Immature natural killer cell (primary cell): Measurements from ENCODE around the gene MBD1. TPM values are rescaled to one million over a fixed set of nuclear protein-coding genes. Genes with fewer than 3 reads are reported as not detected.
"Not testable (repeated sequence)": the region's sequence is repeated elsewhere in the genome, so short reads cannot be mapped to it uniquely, and the experiment has no call there.

Experiments used
- DNase-seq, 3 donors: peaks; one replicate each; pipeline ENCODE4 v3.0.0; 2022; ENCODE audit warnings: mixed read lengths in 1 of 3
- H3K27ac Mint-ChIP-seq, 6 donors: one replicate each; pipeline ENCODE4 v1.8.0; 2020; ENCODE audit warnings: mixed read lengths in 6 of 6, mild to moderate bottlenecking in 5 of 6, inconsistent platforms in 4 of 6, moderate library complexity in 3 of 6
- H3K27me3 Mint-ChIP-seq, 3 donors: one replicate each; pipeline ENCODE4 v1.8.0; 2020 to 2021; ENCODE audit warnings: low read depth in 3 of 3, mild to moderate bottlenecking in 3 of 3, mixed read lengths in 3 of 3, moderate library complexity in 3 of 3, inconsistent platforms in 1 of 3
- H3K36me3 Mint-ChIP-seq, 3 donors: one replicate each; pipeline ENCODE4 v1.8.0; 2020; ENCODE audit warnings: mixed read lengths in 3 of 3, inconsistent platforms in 2 of 3, mild to moderate bottlenecking in 2 of 3
- H3K4me1 Mint-ChIP-seq, 2 donors: one replicate each; pipeline ENCODE4 v1.8.0; 2020; ENCODE audit warnings: inconsistent platforms in 2 of 2, mild to moderate bottlenecking in 2 of 2, mixed read lengths in 2 of 2, moderate library complexity in 1 of 2
- H3K4me3 Mint-ChIP-seq, 5 donors: one replicate each; pipeline ENCODE4 v1.8.0; 2020; ENCODE audit warnings: mild to moderate bottlenecking in 5 of 5, mixed read lengths in 5 of 5, inconsistent platforms in 3 of 5, moderate library complexity in 3 of 5
- H3K9me3 Mint-ChIP-seq, 6 donors: one replicate each; pipeline ENCODE4 v1.8.0; 2020; ENCODE audit warnings: mild to moderate bottlenecking in 6 of 6, mixed read lengths in 6 of 6, inconsistent platforms in 4 of 6, moderate library complexity in 3 of 6
- polyA plus RNA-seq, 3 donors: library from polyadenylated mRNA; unstranded; fragments of 300-500 nt; fragmentation: Illumina TruSeq; gene quantifications; one replicate each; pipeline ENCODE4 v1.2.3, GENCODE V29; 2021

The MBD1 gene, protein sequence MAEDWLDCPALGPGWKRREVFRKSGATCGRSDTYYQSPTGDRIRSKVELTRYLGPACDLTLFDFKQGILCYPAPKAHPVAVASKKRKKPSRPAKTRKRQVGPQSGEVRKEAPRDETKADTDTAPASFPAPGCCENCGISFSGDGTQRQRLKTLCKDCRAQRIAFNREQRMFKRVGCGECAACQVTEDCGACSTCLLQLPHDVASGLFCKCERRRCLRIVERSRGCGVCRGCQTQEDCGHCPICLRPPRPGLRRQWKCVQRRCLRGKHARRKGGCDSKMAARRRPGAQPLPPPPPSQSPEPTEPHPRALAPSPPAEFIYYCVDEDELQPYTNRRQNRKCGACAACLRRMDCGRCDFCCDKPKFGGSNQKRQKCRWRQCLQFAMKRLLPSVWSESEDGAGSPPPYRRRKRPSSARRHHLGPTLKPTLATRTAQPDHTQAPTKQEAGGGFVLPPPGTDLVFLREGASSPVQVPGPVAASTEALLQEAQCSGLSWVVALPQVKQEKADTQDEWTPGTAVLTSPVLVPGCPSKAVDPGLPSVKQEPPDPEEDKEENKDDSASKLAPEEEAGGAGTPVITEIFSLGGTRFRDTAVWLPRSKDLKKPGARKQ
- polyA plus RNA-seq: 10 to 100 TPM; 18.7 to 41.4 (median 21.6) TPM

DNA sequence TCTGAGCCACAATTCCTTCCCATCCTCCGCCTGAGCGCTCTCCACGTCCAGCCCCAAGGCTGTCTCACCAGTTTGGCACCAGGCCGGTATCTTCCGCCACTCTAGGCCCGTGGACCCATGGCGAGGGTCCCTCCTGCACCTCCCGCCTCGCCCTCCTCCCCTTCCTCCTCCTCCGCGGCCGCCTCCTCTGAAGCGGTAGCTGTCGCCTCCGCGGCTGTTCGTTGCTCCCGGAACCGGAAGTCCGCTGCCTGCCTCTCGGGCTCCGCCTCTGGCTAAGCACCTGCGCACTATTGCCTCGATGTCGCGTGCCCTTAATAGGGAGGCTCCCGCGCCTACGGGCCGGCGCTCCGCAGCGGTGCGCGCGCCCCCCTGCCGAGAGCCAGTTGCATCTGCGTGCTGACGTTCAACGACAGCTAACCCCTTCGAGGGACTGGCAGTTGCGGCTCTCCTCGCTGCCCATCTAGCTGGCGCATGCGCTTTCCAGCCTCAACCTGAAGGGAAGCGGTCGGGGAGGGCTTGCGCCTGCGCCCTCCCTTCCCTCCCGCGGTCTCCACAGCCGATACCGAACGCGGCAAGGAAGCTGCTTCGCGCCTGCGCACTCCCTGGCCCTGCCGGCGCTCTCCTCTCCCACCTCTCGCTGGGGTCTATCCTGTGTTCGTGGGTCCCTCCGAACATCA, at the start of gene MBD1:
TSS of gene MBD1 (minus strand) at position 229 of the 677 bp plus-strand sequence. CDS start 1,531 bp downstream, outside the sequence.
- Mint-ChIP-seq H3K4me3 (peak within 1 kb of the TSS; percentile 95 to 98 (median 97)), H3K27ac (peak within 1 kb of the TSS; percentile 83 to 97 (median 94)), H3K4me1 (peaks cover 38 to 44% of the 10 kb centered on the region in 2 donors), H3K36me3 (peaks cover 11 to 40% (median 13%) of the 10 kb centered on the region in 3 donors), H3K9me3 (no peaks in the 10 kb centered on the region), H3K27me3 (peaks cover 10 to 21% (median 13%) of the 10 kb centered on the region in 3 donors)
- peak; percentile 97 to 99 (median 98) for DNase-seq

DNA sequence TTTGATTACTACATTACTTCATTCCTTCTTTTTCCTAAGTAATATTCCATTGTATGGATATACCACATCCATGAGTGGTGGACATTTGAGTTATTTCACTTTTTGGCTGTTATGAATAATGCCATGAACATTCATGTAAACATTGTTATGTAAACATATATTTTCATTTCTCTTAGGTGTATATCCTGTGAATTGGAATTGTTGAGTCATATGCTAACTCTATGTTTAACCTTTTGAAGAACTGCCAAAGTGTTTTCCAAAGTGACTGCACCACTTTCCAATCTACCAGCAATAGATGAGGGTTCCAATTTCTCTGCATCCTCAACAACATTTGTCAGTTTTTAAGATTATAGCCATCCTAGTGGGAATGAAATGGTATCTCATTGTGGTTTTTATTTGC, 48.9 kb upstream of the MBD1 start:
- H3K27ac Mint-ChIP-seq: no peak overlapping the region
- peaks cover 4 to 11% (median 9%) of the 10 kb centered on the region in 3 donors for H3K27me3 Mint-ChIP-seq
- H3K9me3 Mint-ChIP-seq: no peaks in the 10 kb centered on the region
- H3K36me3 Mint-ChIP-seq: no peaks in the 10 kb centered on the region
- no peaks in the 10 kb centered on the region for H3K4me1 Mint-ChIP-seq
- no peak for DNase-seq
- H3K4me3 Mint-ChIP-seq: no peak overlapping the region

DNA sequence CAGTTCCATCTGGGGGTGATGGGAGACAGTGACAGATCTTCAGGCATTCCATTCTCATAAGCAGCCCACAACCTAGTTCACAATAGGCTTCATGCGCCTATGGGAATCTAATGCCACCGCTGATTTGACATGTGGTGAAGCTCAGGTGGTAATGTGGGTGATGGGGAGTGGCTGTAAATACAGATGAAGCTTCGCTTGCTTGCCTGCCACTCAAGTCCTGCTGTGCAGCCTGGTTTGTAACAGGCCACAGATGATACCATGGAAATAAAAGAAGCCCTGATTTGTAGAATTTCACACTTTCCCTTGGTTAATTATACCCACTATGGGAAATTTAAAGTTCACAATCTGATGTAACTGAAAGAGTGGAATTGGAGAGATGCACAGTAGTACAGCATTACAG, 46.7 kb upstream of the MBD1 start:
- Mint-ChIP-seq H3K9me3 (no peaks in the 10 kb centered on the region), H3K36me3 (no peaks in the 10 kb centered on the region), H3K4me3 (no peak overlapping the region), H3K27ac (no peak overlapping the region), H3K4me1 (no peaks in the 10 kb centered on the region), H3K27me3 (peaks cover 4 to 10% (median 8%) of the 10 kb centered on the region in 3 donors)
- no peak for DNase-seq

DNA sequence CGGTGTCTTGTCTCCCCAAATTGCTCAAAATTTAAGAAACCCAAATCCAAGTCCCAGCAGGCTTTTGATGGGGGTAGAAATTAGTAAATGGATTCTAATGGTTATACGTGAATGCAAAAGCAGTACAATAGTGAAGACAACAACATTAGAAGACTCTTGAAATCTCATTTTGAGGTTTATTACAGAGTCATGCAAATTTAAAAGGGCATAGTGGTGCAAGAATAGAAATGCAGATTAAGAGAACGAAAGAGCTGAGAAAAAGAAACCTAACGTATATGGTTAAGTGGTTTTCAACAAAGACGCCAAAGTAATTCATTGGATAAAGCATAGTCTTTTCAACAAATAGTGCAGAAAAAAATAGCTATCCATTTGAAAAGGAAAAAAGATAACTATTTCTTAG, 39.4 kb upstream of the MBD1 start:
- H3K9me3 Mint-ChIP-seq: no peaks in the 10 kb centered on the region
- peaks cover 0 to 18% (median 7%) of the 10 kb centered on the region in 3 donors for H3K27me3 Mint-ChIP-seq
- no peaks in the 10 kb centered on the region for H3K36me3 Mint-ChIP-seq
- no peak overlapping the region for H3K4me3 Mint-ChIP-seq
- DNase-seq: no peak
- H3K4me1 Mint-ChIP-seq: peaks cover 7 to 8% of the 10 kb centered on the region in 2 donors
- H3K27ac Mint-ChIP-seq: no peak overlapping the region

DNA sequence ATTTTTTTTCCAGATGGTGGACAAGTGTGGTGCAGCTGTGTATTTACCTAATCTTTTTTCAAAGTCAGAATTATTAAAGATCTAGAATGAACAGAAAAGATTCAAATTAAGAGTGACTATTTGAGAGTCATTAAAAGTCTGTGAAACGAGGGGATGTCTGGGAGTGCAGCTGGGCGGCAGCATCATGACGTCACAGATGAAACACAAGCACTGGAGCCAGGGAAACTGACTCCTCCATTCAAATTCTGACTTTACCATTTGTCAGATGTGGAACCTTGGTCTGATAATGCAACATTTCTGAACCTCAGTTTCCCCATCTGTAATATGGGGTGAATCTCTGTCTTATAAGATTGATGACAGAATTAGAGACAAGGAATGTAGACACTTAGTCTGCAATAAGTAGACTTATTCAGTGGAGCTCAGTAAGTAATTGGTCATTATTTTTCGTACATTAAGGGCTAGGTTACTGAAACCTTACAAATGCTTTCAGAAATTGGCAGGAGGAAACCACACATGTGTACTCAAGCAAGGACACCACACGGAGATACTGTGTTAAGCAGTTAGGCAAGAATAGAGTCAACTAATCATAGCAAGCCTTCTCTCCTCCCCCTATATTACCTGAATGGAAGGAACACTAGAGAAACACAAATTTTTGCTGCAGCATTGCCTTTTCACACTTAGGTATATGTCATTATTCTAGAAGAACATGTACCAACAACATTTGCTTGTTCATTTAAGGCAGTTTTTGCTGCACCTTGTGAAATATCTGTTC, 34.0 kb upstream of the MBD1 start:
- H3K36me3 Mint-ChIP-seq: no peaks in the 10 kb centered on the region
- H3K9me3 Mint-ChIP-seq: no peaks in the 10 kb centered on the region
- peaks cover 7 to 13% (median 8%) of the 10 kb centered on the region in 3 donors for H3K27me3 Mint-ChIP-seq
- H3K4me3 Mint-ChIP-seq: no peak overlapping the region
- no peak for DNase-seq
- H3K27ac Mint-ChIP-seq: no peak overlapping the region
- H3K4me1 Mint-ChIP-seq: no peaks in the 10 kb centered on the region

DNA sequence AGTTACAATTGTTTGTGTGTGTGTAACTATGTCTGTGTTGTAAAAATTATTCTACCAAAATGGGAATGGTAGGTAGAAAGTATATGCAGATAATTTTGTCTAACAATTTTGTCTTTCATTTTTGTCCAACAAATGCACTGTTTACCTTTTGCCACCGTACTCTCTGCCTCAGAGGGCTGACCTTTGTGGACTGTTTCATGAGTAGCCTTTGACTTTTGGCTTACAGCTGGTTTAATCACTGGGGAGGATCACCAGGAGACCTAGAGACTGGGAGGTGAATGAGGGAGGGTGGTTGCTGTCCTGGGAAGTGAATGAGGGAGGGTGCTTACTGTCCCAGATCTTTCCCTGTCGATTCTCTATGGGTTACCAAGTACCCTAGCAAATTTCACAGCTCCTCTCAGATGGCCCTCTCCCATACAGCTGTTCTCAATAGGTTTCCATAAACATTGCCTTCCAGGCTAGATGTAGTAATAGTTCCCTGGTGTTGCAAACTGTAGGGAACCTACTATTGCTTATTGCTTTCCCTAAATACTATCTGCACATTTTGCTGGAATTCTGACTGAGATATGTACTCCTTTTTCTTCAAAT, 32.6 kb upstream of the MBD1 start:
- no peak for DNase-seq
- Mint-ChIP-seq H3K36me3 (no peaks in the 10 kb centered on the region), H3K27ac (no peak overlapping the region), H3K4me3 (no peak overlapping the region), H3K9me3 (no peaks in the 10 kb centered on the region), H3K4me1 (no peaks in the 10 kb centered on the region), H3K27me3 (peaks cover 8 to 22% (median 9%) of the 10 kb centered on the region in 3 donors)

DNA sequence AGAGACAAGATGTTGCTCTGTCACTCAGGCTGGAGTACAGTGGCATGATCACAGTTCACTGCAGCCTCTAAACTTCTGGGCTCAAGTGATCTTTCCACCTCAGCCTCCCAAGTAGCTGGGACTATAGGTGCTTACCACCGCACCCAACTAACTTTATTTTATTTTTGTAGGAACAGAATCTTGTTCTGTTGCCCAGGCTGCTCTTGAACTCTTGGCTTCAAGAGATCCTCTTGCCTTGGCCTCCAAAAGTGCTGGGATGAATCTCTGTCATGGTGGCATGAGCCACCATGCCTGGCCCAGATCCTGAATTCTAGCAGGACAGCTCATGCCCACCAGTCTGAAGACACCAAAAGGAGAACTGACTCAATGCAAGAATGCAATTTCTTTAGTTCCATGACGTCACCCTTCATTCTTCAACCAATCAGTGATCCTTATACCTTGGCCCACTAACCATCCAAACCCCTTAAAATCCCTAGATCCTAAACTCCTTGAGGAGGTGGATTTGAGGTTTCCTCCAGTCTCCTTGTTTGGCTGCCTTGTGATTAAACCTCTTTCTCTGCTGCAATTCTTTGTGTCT, 31.8 kb upstream of the MBD1 start:
- peaks cover 8 to 25% (median 9%) of the 10 kb centered on the region in 3 donors for H3K27me3 Mint-ChIP-seq
- H3K27ac Mint-ChIP-seq: no peak overlapping the region
- H3K4me3 Mint-ChIP-seq: no peak overlapping the region
- peaks cover 4 to 5% of the 10 kb centered on the region in 2 donors for H3K4me1 Mint-ChIP-seq
- H3K9me3 Mint-ChIP-seq: no peaks in the 10 kb centered on the region
- no peak for DNase-seq
- H3K36me3 Mint-ChIP-seq: no peaks in the 10 kb centered on the region

DNA sequence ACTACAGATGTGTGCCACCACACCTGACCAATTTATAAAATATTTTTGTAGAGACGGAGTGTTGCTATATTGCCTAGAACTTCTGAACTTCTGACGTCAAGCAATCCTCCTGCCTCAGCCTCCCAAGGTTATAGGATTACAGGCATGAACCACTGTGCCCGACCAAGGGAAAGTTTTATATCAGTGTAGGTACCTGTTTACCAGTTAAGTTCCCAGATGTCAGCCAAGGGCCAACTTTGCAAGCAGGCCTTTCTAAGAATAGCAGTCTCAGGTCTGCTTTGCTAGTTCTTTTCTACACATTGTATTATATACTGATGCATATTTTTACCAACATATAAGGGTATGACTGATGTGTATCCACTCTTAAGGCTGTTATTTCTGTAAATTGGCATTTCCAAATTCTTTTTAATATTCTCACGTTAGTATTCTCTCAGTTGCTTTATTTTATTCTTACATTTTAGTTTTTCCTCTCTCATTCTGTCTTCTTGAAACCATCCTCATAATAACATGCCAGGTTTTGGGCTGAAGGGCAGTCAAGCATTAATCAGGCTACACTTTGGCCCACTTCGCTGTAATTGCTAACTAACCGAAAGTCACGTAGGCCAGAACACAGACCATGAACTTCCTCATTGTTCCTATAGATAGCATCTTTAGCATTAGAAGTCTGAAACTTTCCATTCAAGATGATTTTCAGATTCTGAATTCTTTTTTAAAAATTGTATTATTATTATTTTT, 31.1 kb upstream of the MBD1 start:
- peaks cover 10 to 12% of the 10 kb centered on the region in 2 donors for H3K4me1 Mint-ChIP-seq
- H3K4me3 Mint-ChIP-seq: no peak overlapping the region
- H3K27me3 Mint-ChIP-seq: peaks cover 9 to 30% (median 12%) of the 10 kb centered on the region in 3 donors
- no peaks in the 10 kb centered on the region for H3K36me3 Mint-ChIP-seq
- no peaks in the 10 kb centered on the region for H3K9me3 Mint-ChIP-seq
- no peak for DNase-seq
- no peak overlapping the region for H3K27ac Mint-ChIP-seq

DNA sequence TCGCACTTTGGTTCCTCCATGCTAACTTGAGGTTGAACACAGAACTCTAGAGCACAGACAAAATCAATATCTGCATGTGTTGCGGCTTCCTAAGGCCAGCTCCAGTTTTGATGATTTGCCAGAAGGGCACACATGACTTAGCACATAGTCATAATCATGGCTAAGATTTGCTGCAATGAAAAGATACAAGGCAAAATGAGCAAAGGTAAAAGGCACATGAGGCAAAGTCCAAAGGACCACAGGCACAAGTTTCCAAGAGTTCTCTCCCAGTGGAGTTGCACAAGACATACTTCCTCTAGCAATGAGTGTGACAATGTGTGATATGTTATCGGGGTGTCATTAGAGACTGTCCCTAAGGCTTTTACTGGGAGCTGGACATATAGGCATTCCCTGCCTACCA, 30.3 kb upstream of the MBD1 start:
- Mint-ChIP-seq H3K9me3 (no peaks in the 10 kb centered on the region), H3K4me1 (peaks cover 18 to 20% of the 10 kb centered on the region in 2 donors), H3K27me3 (peaks cover 8 to 27% (median 12%) of the 10 kb centered on the region in 3 donors), H3K36me3 (no peaks in the 10 kb centered on the region), H3K27ac (no peak overlapping the region), H3K4me3 (no peak overlapping the region)
- DNase-seq: no peak

DNA sequence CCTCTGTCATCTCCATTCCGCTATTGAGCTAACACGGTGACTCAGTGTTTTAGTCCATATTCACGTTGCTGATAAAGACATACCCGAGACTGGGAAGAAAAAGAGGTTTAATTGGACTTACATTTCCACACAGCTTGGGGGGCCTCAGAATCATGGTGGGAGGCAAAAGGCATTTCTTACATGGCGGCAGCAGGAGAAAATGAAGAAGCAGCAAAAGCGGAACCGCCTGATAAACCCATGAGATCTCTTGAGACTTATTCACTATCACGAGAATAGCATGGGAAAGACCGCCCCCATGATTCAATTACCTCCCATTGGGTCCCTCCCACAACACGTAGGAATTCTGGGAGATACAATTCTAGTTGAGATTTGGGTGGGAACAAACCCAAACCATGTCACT, 28.8 kb upstream of the MBD1 start:
- peaks cover 0 to 4% (median 3%) of the 10 kb centered on the region in 6 donors for H3K9me3 Mint-ChIP-seq
- no peak overlapping the region for H3K27ac Mint-ChIP-seq
- H3K27me3 Mint-ChIP-seq: peaks cover 8 to 20% (median 12%) of the 10 kb centered on the region in 3 donors
- H3K36me3 Mint-ChIP-seq: no peaks in the 10 kb centered on the region
- DNase-seq: no peak
- peaks cover 20 to 24% of the 10 kb centered on the region in 2 donors for H3K4me1 Mint-ChIP-seq
- peak overlapping the region in 2 of 5 donors; percentile 14 to 41 for H3K4me3 Mint-ChIP-seq

DNA sequence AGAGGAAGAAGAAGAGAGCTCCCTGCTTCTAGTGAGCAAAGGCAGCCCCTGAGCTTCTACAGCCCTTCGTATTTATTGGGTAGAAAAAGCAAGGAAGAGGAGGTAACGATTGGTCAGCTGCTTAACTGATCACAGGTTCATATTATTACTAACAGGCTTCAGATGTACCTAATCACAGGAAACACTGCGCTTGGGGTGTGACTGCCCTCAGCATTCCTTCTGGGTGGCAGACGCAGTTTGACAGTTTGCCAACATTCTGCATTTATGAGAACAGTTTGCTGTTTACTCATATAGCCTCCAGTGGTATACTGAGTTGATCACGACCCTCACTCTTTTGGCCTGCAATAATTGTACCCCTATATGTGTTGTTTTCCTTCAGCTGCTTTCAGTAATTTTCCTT, 27.5 kb upstream of the MBD1 start:
- H3K4me1 Mint-ChIP-seq: peaks cover 20 to 24% of the 10 kb centered on the region in 2 donors
- H3K27me3 Mint-ChIP-seq: peaks cover 12 to 20% (median 13%) of the 10 kb centered on the region in 3 donors
- H3K36me3 Mint-ChIP-seq, H3K27ac Mint-ChIP-seq, DNase-seq, H3K9me3 Mint-ChIP-seq: not testable (repeated sequence)
- H3K4me3 Mint-ChIP-seq: peak overlapping the region in 2 of 5 donors; percentile 92 to 97

DNA sequence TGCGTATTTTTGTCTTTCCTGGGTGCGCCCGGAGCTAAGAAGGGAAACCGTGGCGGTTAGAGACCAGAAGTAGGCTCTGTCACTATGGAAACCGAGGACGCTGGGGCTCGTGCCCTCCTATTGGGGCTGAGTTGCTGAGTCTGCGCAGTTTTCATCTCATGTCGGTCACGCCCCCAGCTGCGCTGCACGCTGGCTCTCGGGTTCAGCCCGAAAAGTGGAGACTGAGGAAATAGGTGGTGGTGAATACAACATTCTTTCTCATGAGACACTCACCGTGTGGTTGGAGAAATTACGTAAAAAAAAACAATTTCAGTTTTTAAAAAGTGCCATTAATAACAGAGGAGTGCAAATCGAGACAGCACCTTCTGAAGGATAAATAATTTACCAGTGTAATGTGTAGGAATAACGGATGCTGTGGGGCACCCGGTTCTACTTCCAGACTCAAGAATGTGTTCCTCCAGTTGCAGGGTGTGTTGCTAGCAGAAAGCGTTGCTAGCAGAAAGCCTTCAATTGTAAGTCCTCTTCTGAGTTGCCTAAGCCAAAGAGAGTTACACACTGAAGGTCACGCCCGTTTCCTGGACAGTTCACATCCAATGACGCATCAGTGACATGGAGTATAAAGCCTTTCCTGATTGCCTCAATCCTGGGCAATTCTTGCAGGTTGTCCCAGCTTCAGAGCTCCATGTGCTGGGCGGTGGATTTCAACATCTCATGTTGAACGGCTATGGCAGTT, 26.6 kb upstream of the MBD1 start:
- H3K4me3 Mint-ChIP-seq: peak overlapping the region; percentile 90 to 97 (median 93)
- peak; percentile 82 to 88 (median 84) for DNase-seq
- H3K4me1 Mint-ChIP-seq: peaks cover 20 to 24% of the 10 kb centered on the region in 2 donors
- no peaks in the 10 kb centered on the region for H3K36me3 Mint-ChIP-seq
- H3K27ac Mint-ChIP-seq: peak overlapping the region; percentile 44 to 81 (median 70)
- H3K27me3 Mint-ChIP-seq: peaks cover 12 to 20% (median 16%) of the 10 kb centered on the region in 3 donors
- H3K9me3 Mint-ChIP-seq: peaks cover 0 to 5% (median 3%) of the 10 kb centered on the region in 6 donors
